Sigmoid colon (tissue), 7 donors: ENCODE measurements around the gene KCNJ5. TPM values are rescaled to one million over a fixed set of nuclear protein-coding genes. Genes with fewer than 3 reads are reported as not detected.

Source experiments
- DNase-seq: peaks from one replicate; pipeline ENCODE4 v3.0.0-alpha.2; 2019
- H3K27ac ChIP-seq, 4 donors: fragments of 200-600 bp; sonication (generic); one replicate each; pipeline ENCODE4 v1.5.1; 2016 to 2019; ENCODE audit warnings: mild to moderate bottlenecking in 1 of 4
- H3K27me3 ChIP-seq, 3 donors: fragments of 200-600 bp; sonication (generic); one replicate each; pipeline ENCODE4 v1.5.1; 2019; ENCODE audit warnings: mild to moderate bottlenecking in 1 of 3
- H3K36me3 ChIP-seq, 4 donors: fragments of 200-600 bp; sonication (generic); one replicate each; pipeline ENCODE4 v1.5.1; 2016 to 2019
- H3K4me1 ChIP-seq, 4 donors: fragments of 200-600 bp; sonication (generic); one replicate each; pipeline ENCODE4 v1.5.1; 2017 to 2019
- H3K4me3 ChIP-seq, 4 donors: fragments of 200-600 bp; sonication (generic); one replicate each; pipeline ENCODE4 v1.5.1; 2017 to 2019; ENCODE audit warnings: mild to moderate bottlenecking in 2 of 4, moderate library complexity in 1 of 4
- H3K9me3 ChIP-seq, 4 donors: fragments of 200-600 bp in 3 of 4; sonication (generic) in 3 of 4; one replicate each; pipeline versions ENCODE4 v1.5.1 to v1.6.1; 2013 to 2019
- EP300 ChIP-seq, 4 donors: sonication (generic); formaldehyde crosslinking; IDR thresholded peaks; one replicate each; pipeline ENCODE4 v1.6.1; 2017; ENCODE audit warnings: antibody characterized with exemption in 4 of 4
- POLR2A ChIP-seq, 2 donors: fragments of 450-650 bp; IDR thresholded peaks; one replicate each; pipeline ENCODE4 v1.6.1; 2016; ENCODE audit warnings: antibody characterized with exemption in 2 of 2, mild to moderate bottlenecking in 2 of 2, moderate library complexity in 2 of 2
- POLR2AphosphoS5 ChIP-seq, 4 donors: sonication (generic); formaldehyde crosslinking; IDR thresholded peaks; one replicate each; pipeline ENCODE4 v1.6.1; 2017; ENCODE audit warnings: antibody characterized with exemption in 4 of 4
- WGBS, 2 donors: extraction: QIAGEN DNeasy Blood & Tissue Kit; methylation state at CpG; one replicate each; pipeline ENCODE4 v1.1.7; 2013; 5-methylcytosine and 5-hydroxymethylcytosine counted together
- intact Hi-C: fragments of 100-400 bp; cut with DNase I; formaldehyde crosslinking; loops from one replicate; pipeline ENCODE4 v1.15.1; 2023
- polyA plus RNA-seq, 3 donors: library from polyadenylated mRNA; stranded (reverse); fragments of 200-250 nt; gene quantifications; one replicate each; pipeline ENCODE4 v1.2.3, GENCODE V29; 2013
- total RNA-seq, 4 donors: library from RNA; depleted of rRNA; stranded (reverse); fragments of >200 nt; gene quantifications; one replicate each; pipeline ENCODE4 v1.1.0, GENCODE V29; 2016
- TF ChIP-seq, protein P1 (sequence below), 4 experiments: fragments of 450-650 bp in 3 of 4; fragments of 200-600 bp in 1 of 4; IDR thresholded peaks; one replicate each; pipeline ENCODE4 v1.5.1; 2016 to 2019; ENCODE audit warnings: antibody characterized with exemption in 4 of 4, mild to moderate bottlenecking in 3 of 4, moderate library complexity in 2 of 4
- donor health status: healthy with polysubstance abuse.
- donor health status: Bipolar disorder and iron deficiency.
- donor health status: healthy.

Gene KCNJ5
- total and polyA plus RNA-seq, 7 donors: 0.58 to 4.7 (median 2.0) TPM; not detected in 1

DNA sequence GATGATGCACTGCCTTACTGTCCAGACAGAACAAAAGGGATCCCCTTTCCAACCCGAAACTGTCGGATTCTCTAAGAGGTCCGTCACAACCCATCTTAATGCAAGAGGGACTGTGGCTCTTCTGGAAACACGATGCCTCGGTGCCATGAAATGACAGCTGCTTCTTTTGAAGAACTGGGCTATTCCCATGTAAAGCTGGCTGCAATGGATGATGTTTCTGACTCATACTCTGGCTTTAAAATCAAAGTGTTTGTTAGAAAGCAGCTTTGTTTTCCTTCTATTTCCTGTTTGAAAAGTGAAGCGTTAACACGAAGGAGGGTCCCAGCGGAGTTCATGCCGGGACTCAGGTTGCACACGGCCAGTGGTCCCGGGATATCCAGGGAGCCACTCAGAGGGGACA is 48.4 kb downstream of the KCNJ5 start:
- 78 to 80% methylated on average over 11 of the region's 11 CpGs for WGBS, 2 donors

DNA sequence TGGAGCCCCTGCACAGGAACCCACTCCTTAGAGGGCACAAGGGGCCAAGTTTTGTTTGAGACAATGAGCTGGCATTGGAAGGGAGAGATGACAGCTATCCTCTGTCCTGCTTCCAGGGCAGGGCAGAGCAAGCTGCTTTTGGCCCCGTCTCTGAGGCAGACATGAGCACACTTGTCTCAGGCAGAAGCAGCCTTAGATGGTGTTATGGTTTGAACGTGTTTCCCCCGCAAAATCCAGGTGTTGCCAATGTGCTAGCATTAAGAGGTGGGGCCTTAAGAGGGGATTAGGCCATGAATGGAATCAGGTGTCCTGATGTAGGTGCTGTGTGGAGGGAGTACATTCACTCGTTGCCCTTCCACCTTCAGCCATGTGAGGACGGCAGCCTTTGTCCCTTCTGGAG is 49.0 kb downstream of the KCNJ5 start:
- Histone ChIP-seq H3K9me3 (no peaks in the 10 kb centered on the region), H3K4me3 (no peak overlapping the region), H3K27ac (no peak overlapping the region), H3K36me3 (no peaks in the 10 kb centered on the region), H3K27me3 (no peaks in the 10 kb centered on the region), H3K4me1 (no peaks in the 10 kb centered on the region)
- intact Hi-C loops: no loop called here
- WGBS, 2 donors: 81 to 83% methylated on average over 5 of the region's 5 CpGs
- no peak for DNase-seq
- TF ChIP-seq POLR2A (IDR thresholded peaks at IDR 0.05): no peak
- TF ChIP-seq POLR2AphosphoS5 (IDR thresholded peaks at IDR 0.05): no peak
- no peak for TF ChIP-seq EP300 (IDR thresholded peaks at IDR 0.05)
- TF ChIP-seq, protein P1, sequence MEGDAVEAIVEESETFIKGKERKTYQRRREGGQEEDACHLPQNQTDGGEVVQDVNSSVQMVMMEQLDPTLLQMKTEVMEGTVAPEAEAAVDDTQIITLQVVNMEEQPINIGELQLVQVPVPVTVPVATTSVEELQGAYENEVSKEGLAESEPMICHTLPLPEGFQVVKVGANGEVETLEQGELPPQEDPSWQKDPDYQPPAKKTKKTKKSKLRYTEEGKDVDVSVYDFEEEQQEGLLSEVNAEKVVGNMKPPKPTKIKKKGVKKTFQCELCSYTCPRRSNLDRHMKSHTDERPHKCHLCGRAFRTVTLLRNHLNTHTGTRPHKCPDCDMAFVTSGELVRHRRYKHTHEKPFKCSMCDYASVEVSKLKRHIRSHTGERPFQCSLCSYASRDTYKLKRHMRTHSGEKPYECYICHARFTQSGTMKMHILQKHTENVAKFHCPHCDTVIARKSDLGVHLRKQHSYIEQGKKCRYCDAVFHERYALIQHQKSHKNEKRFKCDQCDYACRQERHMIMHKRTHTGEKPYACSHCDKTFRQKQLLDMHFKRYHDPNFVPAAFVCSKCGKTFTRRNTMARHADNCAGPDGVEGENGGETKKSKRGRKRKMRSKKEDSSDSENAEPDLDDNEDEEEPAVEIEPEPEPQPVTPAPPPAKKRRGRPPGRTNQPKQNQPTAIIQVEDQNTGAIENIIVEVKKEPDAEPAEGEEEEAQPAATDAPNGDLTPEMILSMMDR (IDR thresholded peaks at IDR 0.05): no peak

More for the DNA sequence above, 48.4 kb downstream of the KCNJ5 start:
- Histone ChIP-seq H3K27me3 (no peaks in the 10 kb centered on the region), H3K36me3 (no peaks in the 10 kb centered on the region), H3K27ac (no peak overlapping the region), H3K4me3 (no peak overlapping the region), H3K9me3 (no peaks in the 10 kb centered on the region), H3K4me1 (no peaks in the 10 kb centered on the region)
- intact Hi-C loops: no loop called here
- no peak for TF ChIP-seq POLR2AphosphoS5 (IDR thresholded peaks at IDR 0.05)
- TF ChIP-seq, protein P1 (IDR thresholded peaks at IDR 0.05): no peak
- no peak for DNase-seq

DNA sequence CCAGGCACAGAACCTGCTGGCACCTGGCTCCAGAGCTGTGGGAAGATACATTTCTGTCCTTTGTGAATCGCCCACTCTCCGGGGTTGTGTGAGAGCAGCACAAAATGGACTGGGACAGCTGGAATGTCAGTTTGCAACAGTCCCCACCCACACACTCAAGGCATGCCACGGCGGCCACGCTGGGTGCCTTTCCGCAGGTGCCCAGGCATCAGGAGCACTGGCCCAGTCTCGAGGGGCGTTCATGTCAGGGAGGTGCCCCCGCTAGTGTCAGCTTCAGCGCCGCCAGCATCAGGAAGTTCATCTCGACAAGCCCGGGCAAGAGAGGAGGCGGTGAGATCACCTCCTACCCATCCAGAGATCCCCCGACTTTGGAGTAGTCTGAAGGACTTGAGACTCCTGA is 49.4 kb downstream of the KCNJ5 start:
- intact Hi-C loops: no loop called here
- no peak for TF ChIP-seq POLR2A (IDR thresholded peaks at IDR 0.05)
- no peak for TF ChIP-seq POLR2AphosphoS5 (IDR thresholded peaks at IDR 0.05)
- Histone ChIP-seq H3K27ac (no peak overlapping the region), H3K9me3 (no peaks in the 10 kb centered on the region), H3K4me3 (no peak overlapping the region), H3K27me3 (no peaks in the 10 kb centered on the region), H3K4me1 (no peaks in the 10 kb centered on the region), H3K36me3 (no peaks in the 10 kb centered on the region)
- DNase-seq: no peak
- WGBS, 2 donors: 90 to 94% methylated on average over 15 of the region's 15 CpGs

DNA sequence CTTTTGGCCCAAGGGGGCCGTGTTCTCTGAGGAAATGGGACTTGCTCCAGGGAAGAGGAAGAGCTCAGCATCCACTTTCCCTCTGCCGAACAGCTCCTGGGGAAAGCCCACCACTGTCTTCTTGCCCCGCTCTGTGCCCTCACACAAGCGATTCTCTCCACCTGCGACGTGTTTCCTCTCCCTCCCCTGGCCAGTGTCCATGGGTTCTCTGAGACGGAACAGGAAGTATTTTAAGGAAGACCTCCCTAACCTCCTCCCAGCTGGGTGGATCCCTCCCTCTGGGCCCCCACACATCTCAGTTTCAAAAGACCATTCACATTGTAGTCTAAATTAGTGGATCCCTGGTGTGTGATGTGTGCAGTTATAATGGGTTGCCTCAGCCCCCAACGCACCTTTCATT is 50.0 kb downstream of the KCNJ5 start:
- H3K27me3 ChIP-seq: no peaks in the 10 kb centered on the region

DNA sequence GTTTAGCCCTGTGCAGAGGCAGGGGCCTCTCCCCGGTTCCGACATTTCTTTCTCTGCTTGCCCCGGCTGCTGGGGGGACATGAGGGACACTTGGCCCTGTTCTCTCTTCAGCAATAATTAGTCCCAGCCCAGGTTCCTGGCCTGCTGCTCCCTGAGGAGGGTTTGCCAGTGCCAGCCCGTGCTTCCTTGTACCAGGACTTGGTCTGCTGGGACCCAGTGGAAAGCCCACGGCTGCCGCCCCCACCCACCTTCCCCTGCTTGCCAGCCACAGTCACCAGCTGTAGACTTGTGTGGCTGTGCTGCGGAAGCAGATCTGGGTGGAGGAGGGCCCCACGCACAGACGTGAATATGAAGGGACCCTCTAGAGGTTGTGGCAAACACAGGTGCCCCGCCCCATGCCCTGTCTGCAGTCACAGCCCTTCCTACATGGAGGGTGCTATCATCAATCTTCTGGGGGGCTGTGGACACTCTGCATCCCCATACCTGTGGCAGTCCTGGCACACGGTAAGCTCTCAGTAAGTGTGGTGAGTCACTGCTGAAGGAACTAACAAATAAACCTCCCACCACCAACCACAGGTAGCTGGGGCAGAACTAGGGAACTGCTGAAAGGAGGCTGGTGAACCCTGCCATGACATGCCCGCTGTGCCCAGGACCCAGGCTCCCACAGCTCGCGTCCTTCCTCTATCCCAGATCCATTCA is 50.6 kb downstream of the KCNJ5 start:
- intact Hi-C loops: no loop called here
- Histone ChIP-seq H3K4me3 (no peak overlapping the region), H3K36me3 (no peaks in the 10 kb centered on the region), H3K9me3 (no peaks in the 10 kb centered on the region), H3K27me3 (no peaks in the 10 kb centered on the region), H3K4me1 (no peaks in the 10 kb centered on the region), H3K27ac (no peak overlapping the region)
- no peak for DNase-seq
- 92% methylated on average over 14 of the region's 14 CpGs for WGBS, 2 donors
- TF ChIP-seq POLR2AphosphoS5 (IDR thresholded peaks at IDR 0.05) (no peak), EP300 (IDR thresholded peaks at IDR 0.05) (no peak), POLR2A (IDR thresholded peaks at IDR 0.05) (no peak)
- TF ChIP-seq, protein P1 (IDR thresholded peaks at IDR 0.05): no peak

More for the DNA sequence above, 50.0 kb downstream of the KCNJ5 start:
- H3K27ac ChIP-seq: no peak overlapping the region
- H3K9me3 ChIP-seq: no peaks in the 10 kb centered on the region
- no peaks in the 10 kb centered on the region for H3K36me3 ChIP-seq
- no peaks in the 10 kb centered on the region for H3K4me1 ChIP-seq
- no peak overlapping the region for H3K4me3 ChIP-seq
- WGBS, 2 donors: 85 to 86% methylated on average over 8 of the region's 8 CpGs
- intact Hi-C loops: no loop called here
- TF ChIP-seq EP300 (IDR thresholded peaks at IDR 0.05) (no peak), POLR2A (IDR thresholded peaks at IDR 0.05) (no peak), POLR2AphosphoS5 (IDR thresholded peaks at IDR 0.05) (no peak)
- TF ChIP-seq, protein P1 (IDR thresholded peaks at IDR 0.05): no peak
- DNase-seq: no peak
